H9 (cell line): ENCODE measurements around the gene ADRM1. TPM values are rescaled to one million over a fixed set of nuclear protein-coding genes. Genes with fewer than 3 reads are reported as not detected.

Experiments used
- DNase-seq: peaks from one replicate; pipeline ENCODE4 v3.0.0-alpha.2; 2017
- H2AFZ ChIP-seq: one replicate; pipeline ENCODE4 v1.6.1; 2013; ENCODE audit warnings: mild to moderate bottlenecking, low read length, control low read depth, moderate library complexity
- H2AK5ac ChIP-seq: 2 replicates; pipeline ENCODE4 v1.6.1; 2013; ENCODE audit warnings: low read length, control low read depth, mixed read lengths; ENCODE audit not compliant: insufficient read length
- H2BK120ac ChIP-seq: one replicate; pipeline ENCODE4 v1.6.1; 2013; ENCODE audit warnings: low read depth, mild to moderate bottlenecking, low read length, control low read depth, inconsistent platforms; ENCODE audit not compliant: poor library complexity, severe bottlenecking
- H2BK12ac ChIP-seq: 2 replicates; pipeline ENCODE4 v1.6.1; 2013; ENCODE audit warnings: low read length, control low read depth, mixed read lengths, low read depth; ENCODE audit not compliant: insufficient read length
- H2BK15ac ChIP-seq: 2 replicates; pipeline ENCODE4 v1.6.1; 2013; ENCODE audit warnings: low read depth, low read length, control low read depth
- H2BK20ac ChIP-seq: one replicate; pipeline ENCODE4 v1.6.1; 2013; ENCODE audit warnings: low read depth, mild to moderate bottlenecking, low read length, control low read depth, inconsistent platforms; ENCODE audit not compliant: poor library complexity, severe bottlenecking
- H2BK5ac ChIP-seq: 2 replicates; pipeline ENCODE4 v1.6.1; 2013; ENCODE audit warnings: low read length, control low read depth, mixed read lengths; ENCODE audit not compliant: insufficient read length
- H3K14ac ChIP-seq: 2 replicates; pipeline ENCODE4 v1.6.1; 2013; ENCODE audit warnings: low read length, control low read depth; ENCODE audit not compliant: insufficient read depth
- H3K18ac ChIP-seq: 2 replicates; pipeline ENCODE4 v1.6.1; 2013; ENCODE audit warnings: low read depth, mild to moderate bottlenecking, mixed read lengths, low read length, control low read depth; ENCODE audit not compliant: insufficient read length
- H3K23ac ChIP-seq: 2 replicates; pipeline ENCODE4 v1.6.1; 2013; ENCODE audit warnings: low read length, control low read depth, mixed read lengths, low read depth; ENCODE audit not compliant: insufficient read length
- H3K23me2 ChIP-seq: 2 replicates; pipeline ENCODE4 v1.6.1; 2013; ENCODE audit warnings: low read depth, mild to moderate bottlenecking, mixed read lengths, low read length, control low read depth; ENCODE audit not compliant: insufficient read length, poor library complexity, severe bottlenecking
- H3K27ac ChIP-seq: 2 replicates; pipeline ENCODE4 v1.5.1; 2013; ENCODE audit warnings: low read length, control low read depth, mixed read lengths, low read depth; ENCODE audit not compliant: insufficient read length
- H3K27me3 ChIP-seq: 2 replicates; pipeline ENCODE4 v1.6.1; 2013; ENCODE audit warnings: low read length, control low read depth, inconsistent platforms; ENCODE audit not compliant: insufficient read depth
- H3K4ac ChIP-seq: 2 replicates; pipeline ENCODE4 v1.6.1; 2013; ENCODE audit warnings: low read depth, mild to moderate bottlenecking, control low read depth, inconsistent platforms, low read length, moderate library complexity
- H3K4me1 ChIP-seq: 2 replicates; pipeline ENCODE4 v1.6.1; 2013; ENCODE audit warnings: low read length, control low read depth, inconsistent platforms; ENCODE audit not compliant: insufficient read depth
- H3K4me2 ChIP-seq: 2 replicates; pipeline ENCODE4 v1.6.1; 2013; ENCODE audit warnings: low read length, control low read depth, mixed read lengths; ENCODE audit not compliant: insufficient read length, insufficient read depth
- H3K56ac ChIP-seq: 2 replicates; pipeline ENCODE4 v1.6.1; 2013; ENCODE audit warnings: low read depth, mild to moderate bottlenecking, mixed read lengths, low read length, control low read depth; ENCODE audit not compliant: insufficient read length
- H3K79me1 ChIP-seq: 2 replicates; pipeline ENCODE4 v1.6.1; 2013; ENCODE audit warnings: low read depth, mild to moderate bottlenecking, moderate library complexity, low read length, control low read depth, inconsistent platforms; ENCODE audit not compliant: insufficient read depth, poor library complexity, severe bottlenecking
- H3K79me2 ChIP-seq: 2 replicates; pipeline ENCODE4 v1.6.1; 2013; ENCODE audit warnings: low read length, control low read depth, inconsistent platforms; ENCODE audit not compliant: insufficient read depth
- H3K9ac ChIP-seq: 2 replicates; pipeline ENCODE4 v1.6.1; 2013; ENCODE audit warnings: low read length, control low read depth, mixed read lengths; ENCODE audit not compliant: insufficient read length; ENCODE audit errors: extremely low read depth
- H3K9me3 ChIP-seq: one replicate; pipeline ENCODE4 v1.6.1; 2013; ENCODE audit warnings: low read depth, low read length, inconsistent platforms; ENCODE audit not compliant: control insufficient read depth
- H3T11ph ChIP-seq: one replicate; pipeline ENCODE4 v1.6.1; 2013; ENCODE audit warnings: mild to moderate bottlenecking, low read length, control low read depth, inconsistent platforms
- H4K20me1 ChIP-seq: one replicate; pipeline ENCODE4 v1.6.1; 2013; ENCODE audit not compliant: control insufficient read depth, insufficient read length, insufficient read depth
- H4K5ac ChIP-seq: 2 replicates; pipeline ENCODE4 v1.6.1; 2013; ENCODE audit warnings: low read depth, mild to moderate bottlenecking, mixed read lengths, low read length, control low read depth; ENCODE audit not compliant: insufficient read length
- H4K8ac ChIP-seq: replicated peaks from 2 replicates; pipeline ENCODE4 v1.6.1; 2013; ENCODE audit warnings: low read length, control low read depth, mixed read lengths, low read depth; ENCODE audit not compliant: insufficient read length
- H4K91ac ChIP-seq: 2 replicates; pipeline ENCODE4 v1.6.1; 2013; ENCODE audit warnings: low read depth, mild to moderate bottlenecking, moderate library complexity, mixed read lengths, low read length, control low read depth; ENCODE audit not compliant: insufficient read length
- H3K27ac Mint-ChIP-seq, 3 experiments: 2 replicates in 2 of 3; 3 replicates in 1 of 3; pipeline ENCODE4 v1.8.0; 2020 to 2021; ENCODE audit warnings: mixed read lengths in 3 of 3, mild to moderate bottlenecking in 1 of 3, moderate library complexity in 1 of 3
- H3K27me3 Mint-ChIP-seq: 2 replicates; pipeline ENCODE4 v1.8.0; 2021; ENCODE audit warnings: low read depth, mild to moderate bottlenecking, moderate library complexity, mixed read lengths
- H3K36me3 Mint-ChIP-seq, 3 experiments: 2 replicates in 2 of 3; 3 replicates in 1 of 3; pipeline ENCODE4 v1.8.0; 2020 to 2021; ENCODE audit warnings: low read depth in 3 of 3, mixed read lengths in 3 of 3; ENCODE audit not compliant: insufficient read depth in 1 of 3
- H3K4me1 Mint-ChIP-seq, 2 experiments: 2 replicates each; pipeline ENCODE4 v1.8.0; 2020; ENCODE audit warnings: mixed read lengths in 2 of 2
- H3K4me3 Mint-ChIP-seq, 2 experiments: 2 replicates in 1 of 2; 3 replicates in 1 of 2; pipeline ENCODE4 v1.8.0; 2020 to 2021; ENCODE audit warnings: mild to moderate bottlenecking in 2 of 2, mixed read lengths in 2 of 2, moderate library complexity in 1 of 2
- H3K9me3 Mint-ChIP-seq, 2 experiments: 2 replicates in 1 of 2; 3 replicates in 1 of 2; pipeline ENCODE4 v1.8.0; 2020; ENCODE audit warnings: mild to moderate bottlenecking in 2 of 2, mixed read lengths in 2 of 2, moderate library complexity in 1 of 2
- CTCF ChIP-seq: fragments of 200-600 bp; sonication (generic); conservative IDR thresholded peaks from 3 replicates; pipeline ENCODE4 v1.8.0; 2021; ENCODE audit warnings: antibody characterized with exemption, mild to moderate bottlenecking
- WGBS: extraction: QIAGEN DNeasy Blood & Tissue Kit; methylation state at CpG from one replicate; pipeline ENCODE4 v1.1.7; 2013; ENCODE audit warnings: missing lambda C conversion rate, low lambda C conversion rate, mixed read lengths; ENCODE audit not compliant: insufficient read length; ENCODE audit errors: extremely low coverage; 5-methylcytosine and 5-hydroxymethylcytosine counted together
- total RNA-seq: library from RNA; stranded (reverse); gene quantifications from 2 replicates; pipeline ENCODE4 v1.2.1, GENCODE V29; 2021

Gene ADRM1
- total RNA-seq, 1 experiment from 2014 or later, result 153 TPM

DNA sequence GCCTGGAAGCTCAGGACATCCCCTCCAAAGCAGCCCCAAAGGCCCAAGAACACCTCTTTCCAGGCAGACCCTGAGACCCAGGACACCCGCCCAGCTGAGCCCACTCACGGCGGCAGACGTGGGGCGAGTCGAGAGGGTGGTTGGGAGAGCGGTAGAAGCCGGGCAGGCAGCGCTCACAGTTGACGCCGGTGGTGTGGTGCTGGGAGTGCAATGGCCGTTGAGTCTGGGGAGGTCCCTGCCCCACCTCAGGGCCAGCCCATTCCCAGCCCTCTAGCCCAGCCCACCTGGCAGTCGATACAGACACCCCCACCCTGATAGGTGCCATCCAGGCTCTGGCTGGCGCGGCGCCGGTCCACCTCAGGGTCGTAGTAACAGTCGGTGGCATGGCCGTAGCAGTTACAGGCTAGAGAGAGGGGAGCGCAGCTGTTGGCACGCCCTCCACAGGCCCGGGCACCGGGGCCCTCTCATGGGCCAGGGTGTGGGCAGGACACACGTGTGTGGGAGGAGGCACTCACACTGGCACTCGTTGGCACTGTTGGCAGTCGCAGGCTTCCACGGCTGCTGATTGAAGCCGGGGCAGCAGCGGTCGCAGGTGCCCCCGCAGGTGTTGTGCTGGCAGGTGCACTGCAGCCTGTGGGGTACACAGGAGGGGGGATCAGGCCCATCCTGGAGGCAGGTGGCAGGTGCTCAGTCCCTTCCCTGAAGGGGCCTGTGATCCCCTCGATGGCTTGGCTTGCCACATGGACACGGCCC, 43.8 kb downstream of the ADRM1 start:
- H3T11ph ChIP-seq, result no peak overlapping the region
- H3K4me1 ChIP-seq, result no peaks in the 10 kb centered on the region
- no peak overlapping the region for H2BK20ac ChIP-seq
- H3K27me3 ChIP-seq, result no peaks in the 10 kb centered on the region
- no peak overlapping the region for H3K27ac ChIP-seq
- H3K14ac ChIP-seq, result no peak overlapping the region
- H4K5ac ChIP-seq, result no peak overlapping the region
- no peaks in the 10 kb centered on the region for H3K9me3 ChIP-seq
- H2BK15ac ChIP-seq, result no peak overlapping the region
- H3K9ac ChIP-seq, result no peak overlapping the region
- H3K4me3 Mint-ChIP-seq, result no peak overlapping the region
- no CpG with 5 or more reads among the region's 34 CpGs for WGBS
- H4K91ac ChIP-seq, result no peak overlapping the region
- H3K27ac Mint-ChIP-seq, result no peak overlapping the region
- peaks cover 21 to 81% (median 79%) of the 10 kb centered on the region in 3 experiments for H3K36me3 Mint-ChIP-seq
- peaks cover 9 to 18% of the 10 kb centered on the region in 2 experiments for H3K9me3 Mint-ChIP-seq
- H3K18ac ChIP-seq, result no peak overlapping the region
- H2AK5ac ChIP-seq, result no peak overlapping the region
- no peaks in the 10 kb centered on the region for H3K79me1 ChIP-seq
- H3K56ac ChIP-seq, result no peak overlapping the region
- H2BK120ac ChIP-seq, result no peak overlapping the region
- no peak for TF ChIP-seq CTCF
- no peaks in the 10 kb centered on the region for H3K23me2 ChIP-seq
- no peaks in the 10 kb centered on the region for H4K20me1 ChIP-seq
- H3K79me2 ChIP-seq, result no peaks in the 10 kb centered on the region
- no peak overlapping the region for H3K4ac ChIP-seq
- H2AFZ ChIP-seq, result no peak overlapping the region
- H2BK5ac ChIP-seq, result no peak overlapping the region
- no peak overlapping the region for H2BK12ac ChIP-seq
- no peak for DNase-seq
- no peaks in the 10 kb centered on the region for H3K4me1 Mint-ChIP-seq
- no peaks in the 10 kb centered on the region; the same call in 1 of the 2 replicates for H3K27me3 Mint-ChIP-seq
- no peak overlapping the region for H4K8ac ChIP-seq
- no peak overlapping the region for H3K23ac ChIP-seq
- H3K4me2 ChIP-seq, result no peak overlapping the region
